ENCODE measurements around the gene CTTN.

The CTTN gene

GRCh38 chr11:70365544-70365927, 32.8 kb upstream of the CTTN start:
- TF ChIP-seq POLR2A (IDR thresholded peaks at IDR 0.05; ENCODE audit: low read length) (no peak), GATA1 (IDR thresholded peaks at IDR 0.05; ENCODE audit: low read depth, low read length) (no peak)
- DNase-seq, result no peak

- no peak for DNase-seq
- TF ChIP-seq POLR2A (IDR thresholded peaks at IDR 0.05; ENCODE audit: low read length), result no peak
- TF ChIP-seq GATA1 (IDR thresholded peaks at IDR 0.05; ENCODE audit: low read depth, low read length), result no peak
Observed at GRCh38 chr11:70367071-70367470, 31.3 kb upstream of the CTTN start.

- no peak for DNase-seq
Observed at GRCh38 chr11:70368961-70369360, 29.4 kb upstream of the CTTN start.

GRCh38 chr11:70371241-70371640, 27.1 kb upstream of the CTTN start:
- TF ChIP-seq GATA1 (IDR thresholded peaks at IDR 0.05; ENCODE audit: low read depth, low read length) (no peak), POLR2A (IDR thresholded peaks at IDR 0.05; ENCODE audit: low read length) (no peak)
- DNase-seq, result no peak

More at GRCh38 chr11:70368961-70369360, 29.4 kb upstream of the CTTN start:
- TF ChIP-seq GATA1 (IDR thresholded peaks at IDR 0.05; ENCODE audit: low read depth, low read length), result no peak
- no peak for TF ChIP-seq POLR2A (IDR thresholded peaks at IDR 0.05; ENCODE audit: low read length)

GRCh38 chr11:70372076-70372475, 26.3 kb upstream of the CTTN start:
- no peak for DNase-seq
- TF ChIP-seq GATA1 (IDR thresholded peaks at IDR 0.05; ENCODE audit: low read depth, low read length) (no peak), POLR2A (IDR thresholded peaks at IDR 0.05; ENCODE audit: low read length) (no peak)

- TF ChIP-seq POLR2A (IDR thresholded peaks at IDR 0.05; ENCODE audit: low read length) (no peak), GATA1 (IDR thresholded peaks at IDR 0.05; ENCODE audit: low read depth, low read length) (no peak)
- no peak for DNase-seq
Observed at GRCh38 chr11:70376621-70377020, 21.7 kb upstream of the CTTN start.

GRCh38 chr11:70377645-70378044, 20.7 kb upstream of the CTTN start:
- DNase-seq, result no peak
- TF ChIP-seq POLR2A (IDR thresholded peaks at IDR 0.05; ENCODE audit: low read length) (no peak), GATA1 (IDR thresholded peaks at IDR 0.05; ENCODE audit: low read depth, low read length) (no peak)

- TF ChIP-seq POLR2A (IDR thresholded peaks at IDR 0.05; ENCODE audit: low read length), result no peak
- no peak for TF ChIP-seq GATA1 (IDR thresholded peaks at IDR 0.05; ENCODE audit: low read depth, low read length)
- DNase-seq, result no peak
Observed at GRCh38 chr11:70378506-70379134, 19.7 kb upstream of the CTTN start.

GRCh38 chr11:70381350-70381749, 17.0 kb upstream of the CTTN start:
- TF ChIP-seq POLR2A (IDR thresholded peaks at IDR 0.05; ENCODE audit: low read length) (no peak), GATA1 (IDR thresholded peaks at IDR 0.05; ENCODE audit: low read depth, low read length) (no peak)
- no peak for DNase-seq

- no peak for DNase-seq
- TF ChIP-seq GATA1 (IDR thresholded peaks at IDR 0.05; ENCODE audit: low read depth, low read length) (no peak), POLR2A (IDR thresholded peaks at IDR 0.05; ENCODE audit: low read length) (no peak)
Observed at GRCh38 chr11:70381872-70382861, 16.2 kb upstream of the CTTN start.

GRCh38 chr11:70383664-70384565, 14.4 kb upstream of the CTTN start:
- TF ChIP-seq GATA1 (IDR thresholded peaks at IDR 0.05; ENCODE audit: low read depth, low read length) (no peak), POLR2A (IDR thresholded peaks at IDR 0.05; ENCODE audit: low read length) (no peak)
- DNase-seq, result no peak

GRCh38 chr11:70384566-70385152, 13.7 kb upstream of the CTTN start:
- TF ChIP-seq POLR2A (IDR thresholded peaks at IDR 0.05; ENCODE audit: low read length) (no peak), GATA1 (IDR thresholded peaks at IDR 0.05; ENCODE audit: low read depth, low read length) (no peak)
- DNase-seq, result no peak

GRCh38 chr11:70387564-70387963, 10.8 kb upstream of the CTTN start:
- TF ChIP-seq GATA1 (IDR thresholded peaks at IDR 0.05; ENCODE audit: low read depth, low read length) (no peak), POLR2A (IDR thresholded peaks at IDR 0.05; ENCODE audit: low read length) (no peak)

More at GRCh38 chr11:70387564-70387963, 10.8 kb upstream of the CTTN start:
- DNase-seq, result no peak
